Activated naive CD4-positive, alpha-beta T cell treated with anti-CD3 and anti-CD28 coated beads, Interleukin-2, amount 10 ng/mL, durations not matched to agents 7 days and 5 days (primary cell): ENCODE data around the gene ZNF823.
A peak's percentile ranks its signal among the peaks of the same experiment; 100 is the strongest.

Experiments
- CTCF ChIA-PET: fragments of 350-600 bp; sonication (Branson Sonifier 250); formaldehyde crosslinking; loops from one replicate; lab custom pipeline; 2021; ENCODE audit warnings: antibody characterized with exemption; lab: Charles Lee
- DNase-seq: peaks from one replicate; pipeline ENCODE4 v3.0.0-alpha.2; 2020
- H3K27ac Mint-ChIP-seq: one replicate; pipeline ENCODE4 v1.8.0; 2021; ENCODE audit warnings: mild to moderate bottlenecking, moderate library complexity, mixed read lengths
- H3K27me3 Mint-ChIP-seq: one replicate; pipeline ENCODE4 v1.8.0; 2021; ENCODE audit warnings: mild to moderate bottlenecking, mixed read lengths
- H3K36me3 Mint-ChIP-seq: one replicate; pipeline ENCODE4 v1.8.0; 2021; ENCODE audit warnings: mixed read lengths
- H3K4me1 Mint-ChIP-seq: one replicate; pipeline ENCODE4 v1.8.0; 2021; ENCODE audit warnings: mixed read lengths
- H3K4me3 Mint-ChIP-seq: one replicate; pipeline ENCODE4 v1.8.0; 2021; ENCODE audit warnings: mild to moderate bottlenecking, moderate library complexity, mixed read lengths
- H3K9me3 Mint-ChIP-seq: one replicate; pipeline ENCODE4 v1.8.0; 2021; ENCODE audit warnings: mixed read lengths

Gene ZNF823

DNA sequence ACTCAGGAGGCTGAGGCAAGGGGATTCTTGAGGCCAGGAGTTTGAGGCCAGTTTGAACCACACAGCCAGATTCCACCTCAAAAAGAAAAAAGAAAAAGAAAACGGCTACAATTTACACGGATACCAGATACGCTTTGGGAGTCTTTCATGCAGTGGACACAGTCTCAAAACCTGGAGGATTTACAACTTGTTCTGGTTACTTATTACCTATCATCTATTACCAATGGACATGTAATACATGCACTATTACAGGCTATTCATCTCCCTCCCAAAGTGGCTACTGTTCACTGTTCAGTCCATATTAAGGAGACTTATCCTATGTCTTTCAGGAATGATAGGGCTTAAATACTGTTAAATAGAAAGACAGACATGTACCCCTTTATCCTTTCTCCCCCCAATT, 33.3 kb downstream of the ZNF823 start:
- CTCF ChIA-PET, result no interaction called here
- Mint-ChIP-seq H3K9me3 (peaks cover 16% of the 10 kb centered on the region), H3K4me1 (no peaks in the 10 kb centered on the region), H3K27ac (no peak overlapping the region), H3K36me3 (no peaks in the 10 kb centered on the region), H3K27me3 (no peaks in the 10 kb centered on the region), H3K4me3 (no peak overlapping the region)
- no peak for DNase-seq

DNA sequence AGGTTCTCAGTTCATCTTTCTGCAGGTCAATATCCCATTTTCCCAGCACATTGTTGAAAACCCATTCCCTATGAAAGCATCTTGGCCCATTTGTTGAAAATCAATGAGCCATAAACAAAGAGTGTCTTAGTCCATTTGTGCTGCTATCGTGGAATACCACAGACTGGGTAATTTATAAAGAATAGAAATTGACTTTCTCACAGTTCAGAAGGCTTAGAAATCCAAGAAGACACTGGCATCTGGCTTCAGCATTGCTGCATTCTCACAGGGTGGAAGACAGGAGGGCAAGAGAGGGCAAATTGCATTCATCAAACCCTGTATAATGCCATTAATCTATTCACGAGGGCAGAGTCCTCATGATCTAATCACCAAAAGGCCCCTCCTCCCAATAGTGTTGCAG, 34.1 kb downstream of the ZNF823 start:
- Mint-ChIP-seq H3K27me3 (no peaks in the 10 kb centered on the region), H3K36me3 (no peaks in the 10 kb centered on the region)

DNA sequence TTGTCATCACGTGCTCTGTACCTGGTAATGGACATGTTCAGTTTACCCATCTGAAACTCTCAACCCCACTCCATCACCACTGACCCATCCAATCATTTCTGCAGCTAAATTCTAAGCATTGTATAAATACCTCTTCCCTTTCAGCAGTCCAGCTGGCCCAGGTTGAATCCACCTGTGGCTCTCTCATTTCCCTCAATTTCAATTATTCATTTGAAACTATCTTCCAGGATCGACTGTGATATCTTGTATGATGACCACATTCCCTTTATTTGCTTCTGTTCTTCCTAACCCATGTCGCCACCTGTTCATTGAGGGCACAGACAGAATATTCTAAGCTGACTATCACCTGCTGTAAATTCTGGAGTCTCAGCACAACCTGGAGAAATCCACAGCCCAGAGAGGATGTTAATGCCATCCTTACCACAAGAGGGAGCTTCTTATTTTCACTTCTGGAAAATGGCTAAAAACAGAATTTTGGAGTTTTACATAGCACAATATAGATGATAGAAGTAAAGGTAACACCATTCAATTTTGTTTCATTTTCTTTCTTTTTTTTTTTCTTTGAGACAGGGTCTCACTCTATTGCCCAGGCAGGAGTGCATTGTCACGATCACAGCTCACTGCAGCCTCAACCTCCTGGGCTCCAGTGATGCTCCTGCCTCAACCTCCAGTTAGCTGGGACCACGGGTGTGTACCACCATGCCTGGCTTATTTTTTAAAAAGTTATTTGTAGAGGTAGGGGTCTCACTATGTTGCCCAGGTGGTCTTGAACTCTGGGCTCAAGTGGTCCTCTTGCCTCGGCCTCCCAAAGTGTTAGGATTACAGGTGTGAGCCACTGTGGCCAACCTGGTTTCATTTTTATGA, 38.6 kb downstream of the ZNF823 start:
- CTCF ChIA-PET, result interaction anchor here (0.5 to 1.4 kb wide), 5 partner anchors 10 to 443 kb away, joined by 3 to 5 read pairs (median 3); partner anchors contain the start of gene ZNF491
- Mint-ChIP-seq H3K4me3 (no peak overlapping the region), H3K36me3 (peaks cover 2% of the 10 kb centered on the region), H3K9me3 (no peaks in the 10 kb centered on the region), H3K27me3 (peaks cover 20% of the 10 kb centered on the region), H3K27ac (no peak overlapping the region), H3K4me1 (no peaks in the 10 kb centered on the region)
- no peak for DNase-seq

More for the DNA sequence above, 34.1 kb downstream of the ZNF823 start:
- Mint-ChIP-seq H3K27ac (no peak overlapping the region), H3K4me3 (no peak overlapping the region), H3K9me3 (peaks cover 10% of the 10 kb centered on the region), H3K4me1 (no peaks in the 10 kb centered on the region)
- CTCF ChIA-PET, result no interaction called here
- no peak for DNase-seq

DNA sequence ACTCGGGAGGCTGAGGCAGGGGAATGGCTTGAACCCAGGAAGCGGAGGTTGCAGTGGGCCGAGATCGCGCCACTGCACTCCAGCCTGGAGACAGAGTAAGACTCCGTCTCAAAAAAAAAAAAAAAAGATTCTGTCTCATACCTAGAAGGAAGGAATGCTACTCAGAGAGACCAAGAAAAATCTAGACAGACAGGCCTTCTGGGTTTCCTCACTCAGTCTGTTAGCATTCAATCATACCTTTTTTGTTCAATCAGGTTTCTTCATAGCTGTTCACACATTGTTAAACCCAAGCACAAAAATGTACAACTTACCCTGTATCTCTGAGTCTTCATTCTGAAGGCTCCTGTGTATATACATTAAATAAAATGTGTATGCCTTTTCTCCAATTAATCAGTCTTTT, 40.5 kb downstream of the ZNF823 start:
- CTCF ChIA-PET, result no interaction called here
- DNase-seq, result no peak
- Mint-ChIP-seq H3K27ac (no peak overlapping the region), H3K27me3 (peaks cover 39% of the 10 kb centered on the region), H3K36me3 (peaks cover 2% of the 10 kb centered on the region), H3K4me3 (no peak overlapping the region), H3K9me3 (peaks cover 2% of the 10 kb centered on the region), H3K4me1 (peaks cover 8% of the 10 kb centered on the region)

DNA sequence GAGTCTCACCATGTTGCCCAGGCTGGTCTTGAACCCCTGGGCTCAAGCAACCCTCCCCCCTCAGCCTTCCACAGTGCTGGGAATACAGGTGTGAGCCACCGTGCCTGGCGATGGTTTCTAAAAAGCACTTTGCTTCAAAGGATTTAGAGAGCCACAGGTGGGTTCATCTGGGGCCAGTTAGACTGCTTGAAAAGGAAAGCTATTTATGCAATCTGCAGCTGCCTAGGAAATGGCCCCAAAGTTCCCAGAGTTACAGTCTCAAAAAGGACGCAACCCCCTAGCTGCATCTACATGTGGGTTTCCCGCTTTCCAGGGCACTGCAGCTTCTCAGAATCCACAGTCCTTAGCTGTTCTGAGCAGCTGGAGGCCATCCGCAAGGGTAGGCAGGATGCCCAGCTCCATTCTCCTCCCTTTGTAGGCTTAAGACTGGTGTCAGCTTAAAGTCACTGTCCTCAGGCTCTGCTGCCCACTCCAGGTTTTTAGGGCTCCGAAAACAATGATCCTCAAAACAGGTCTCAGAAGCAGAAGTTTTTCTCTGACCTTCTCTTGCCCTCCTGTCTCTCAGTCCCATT, 41.4 kb downstream of the ZNF823 start:
- no peak for DNase-seq
- Mint-ChIP-seq H3K4me3 (no peak overlapping the region), H3K4me1 (peaks cover 8% of the 10 kb centered on the region), H3K9me3 (peaks cover 4% of the 10 kb centered on the region), H3K27ac (no peak overlapping the region), H3K27me3 (peaks cover 44% of the 10 kb centered on the region), H3K36me3 (peaks cover 2% of the 10 kb centered on the region)
- CTCF ChIA-PET, result no interaction called here

DNA sequence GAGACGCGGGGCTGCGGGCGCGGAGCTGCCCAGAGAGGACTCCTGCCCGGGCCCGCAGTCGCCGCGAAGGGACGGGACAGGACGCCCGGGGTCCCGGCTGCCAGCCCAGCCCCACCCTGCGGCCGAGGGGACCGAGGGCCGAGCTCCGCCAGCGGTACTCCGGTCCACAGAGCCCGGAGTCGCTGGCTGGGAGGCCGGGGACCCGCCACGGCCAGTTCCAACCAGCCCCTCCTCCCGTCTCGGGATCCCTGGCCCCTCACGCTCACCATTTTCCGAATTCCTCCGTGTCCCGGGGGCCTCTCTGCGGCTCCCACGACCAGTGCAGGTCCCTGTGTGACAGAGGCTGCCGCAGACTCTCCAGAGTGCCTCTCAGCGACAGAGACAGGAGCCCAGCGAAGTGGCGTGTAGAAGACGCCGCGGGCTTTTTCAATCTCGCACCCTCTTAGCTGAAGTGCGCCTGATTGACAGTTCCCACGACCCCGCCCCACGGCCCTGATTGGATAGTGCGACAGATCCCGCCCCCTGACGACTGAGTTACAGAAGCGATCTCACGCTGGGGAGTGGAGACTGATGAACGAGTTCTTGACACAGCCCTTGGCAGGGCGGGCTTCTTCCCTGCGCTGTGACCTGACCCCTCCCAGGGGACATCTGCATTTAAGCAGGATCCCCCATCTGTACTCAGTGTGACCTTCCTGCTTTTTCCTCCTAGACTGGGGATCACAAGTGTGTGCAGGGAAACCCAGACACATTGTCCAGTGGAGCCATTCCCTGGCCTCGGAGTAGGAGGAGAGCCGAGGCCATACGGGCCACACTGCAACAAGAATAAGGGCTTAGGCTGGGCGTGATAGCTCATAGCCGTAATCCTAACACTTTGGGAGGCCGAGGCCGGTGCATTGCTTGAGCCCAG, 44.0 kb downstream of the ZNF823 start:
- Mint-ChIP-seq H3K36me3 (peaks cover 2% of the 10 kb centered on the region), H3K27me3 (peaks cover 44% of the 10 kb centered on the region), H3K27ac (no peak overlapping the region)

DNA sequence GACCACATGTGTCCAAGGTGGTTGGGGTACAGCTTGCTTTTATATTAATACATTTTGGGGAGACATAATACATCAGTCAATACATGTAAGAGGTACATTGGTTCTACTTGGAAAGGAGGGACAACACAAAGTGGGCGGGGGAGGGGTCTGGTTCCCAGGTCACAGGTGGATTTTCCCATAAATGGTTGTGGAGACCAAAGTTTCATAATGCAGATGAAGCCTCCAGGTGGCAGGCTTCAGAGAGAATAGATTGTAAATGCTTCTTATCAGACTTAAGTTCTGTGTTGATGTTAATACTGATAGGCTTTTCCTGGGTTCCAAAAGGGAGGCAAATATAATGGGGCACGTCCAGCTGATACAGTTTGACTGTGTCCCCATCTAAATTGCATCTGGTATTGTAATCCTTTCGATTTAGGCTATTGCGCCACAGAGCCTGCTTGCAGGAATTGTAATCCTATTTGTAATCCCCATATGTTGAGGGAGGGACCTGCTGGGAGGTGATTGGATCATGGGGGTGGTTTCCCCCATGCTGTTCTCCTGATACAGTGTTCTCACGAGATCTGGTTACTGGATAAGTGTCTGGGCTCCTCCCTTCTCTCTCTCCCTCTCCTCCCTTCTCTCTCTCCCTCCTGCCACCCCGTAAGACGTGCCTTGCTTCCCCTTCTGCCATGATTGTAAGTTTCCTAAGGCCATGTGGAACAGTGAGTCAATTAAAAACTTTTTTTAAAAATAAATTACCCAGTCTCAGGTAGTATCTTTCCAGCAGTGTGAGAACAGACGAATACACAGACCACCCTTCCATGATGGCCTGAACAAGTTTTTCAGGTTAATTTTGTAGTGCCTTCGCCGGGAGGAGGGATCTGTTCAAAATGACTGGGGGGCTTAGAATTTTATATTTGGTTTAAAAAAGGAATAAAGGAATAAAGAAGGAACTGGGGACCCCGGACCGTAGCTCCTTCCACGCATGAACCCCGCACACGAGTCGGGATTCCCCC, 44.9 kb downstream of the ZNF823 start:
- Mint-ChIP-seq H3K27ac (no peak overlapping the region), H3K9me3 (peaks cover 12% of the 10 kb centered on the region), H3K4me1 (peaks cover 8% of the 10 kb centered on the region), H3K27me3 (peaks cover 44% of the 10 kb centered on the region), H3K4me3 (peak overlapping the region; percentile 56), H3K36me3 (peaks cover 2% of the 10 kb centered on the region)
- CTCF ChIA-PET, result no interaction called here
- no peak for DNase-seq

More for the DNA sequence above, 44.0 kb downstream of the ZNF823 start:
- H3K4me3 Mint-ChIP-seq, result peak overlapping the region; percentile 82
- H3K4me1 Mint-ChIP-seq, result peaks cover 8% of the 10 kb centered on the region
- CTCF ChIA-PET, result interaction anchor here (0.8 kb wide), 1 partner anchor 103 kb away, joined by 3 read pairs; the partner anchor contains the start of gene ZNF491
- peaks cover 7% of the 10 kb centered on the region for H3K9me3 Mint-ChIP-seq
- peak; percentile 82 for DNase-seq

DNA sequence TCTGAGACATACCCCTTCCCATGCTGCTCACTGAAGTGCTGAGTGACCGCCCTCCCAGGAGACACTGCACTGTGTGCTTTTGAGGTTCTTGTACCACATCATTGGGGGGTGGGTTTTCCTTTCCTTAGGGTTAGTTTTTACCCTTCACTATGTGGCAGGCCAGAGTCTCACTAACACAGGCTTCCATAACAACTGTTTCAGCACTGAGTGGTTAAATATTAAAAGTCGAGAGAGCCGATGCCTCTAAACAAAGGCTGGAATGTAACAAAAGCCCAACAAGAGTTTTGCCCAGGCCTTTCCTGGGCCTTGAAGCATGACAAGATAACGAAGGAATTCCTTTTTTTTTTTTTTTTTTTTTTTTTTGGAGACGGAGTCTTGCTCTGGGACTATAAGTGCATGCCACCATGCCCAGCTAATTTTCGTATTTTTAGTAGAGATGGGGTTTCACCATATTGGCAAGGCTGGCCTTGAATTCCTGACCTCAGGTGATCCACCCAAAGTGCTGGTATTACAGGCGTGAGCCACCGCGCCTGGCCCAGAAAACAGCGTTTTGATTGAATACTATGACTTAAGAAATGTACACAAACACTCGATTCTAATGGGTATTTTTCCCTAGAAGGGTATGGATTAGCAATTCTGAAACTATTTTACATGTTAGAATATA, 46.5 kb downstream of the ZNF823 start:
- Mint-ChIP-seq H3K27ac (no peak overlapping the region), H3K36me3 (peaks cover 2% of the 10 kb centered on the region), H3K9me3 (peaks cover 22% of the 10 kb centered on the region), H3K27me3 (peaks cover 37% of the 10 kb centered on the region), H3K4me3 (no peak overlapping the region), H3K4me1 (peaks cover 8% of the 10 kb centered on the region)
- CTCF ChIA-PET, result no interaction called here
- no peak for DNase-seq

DNA sequence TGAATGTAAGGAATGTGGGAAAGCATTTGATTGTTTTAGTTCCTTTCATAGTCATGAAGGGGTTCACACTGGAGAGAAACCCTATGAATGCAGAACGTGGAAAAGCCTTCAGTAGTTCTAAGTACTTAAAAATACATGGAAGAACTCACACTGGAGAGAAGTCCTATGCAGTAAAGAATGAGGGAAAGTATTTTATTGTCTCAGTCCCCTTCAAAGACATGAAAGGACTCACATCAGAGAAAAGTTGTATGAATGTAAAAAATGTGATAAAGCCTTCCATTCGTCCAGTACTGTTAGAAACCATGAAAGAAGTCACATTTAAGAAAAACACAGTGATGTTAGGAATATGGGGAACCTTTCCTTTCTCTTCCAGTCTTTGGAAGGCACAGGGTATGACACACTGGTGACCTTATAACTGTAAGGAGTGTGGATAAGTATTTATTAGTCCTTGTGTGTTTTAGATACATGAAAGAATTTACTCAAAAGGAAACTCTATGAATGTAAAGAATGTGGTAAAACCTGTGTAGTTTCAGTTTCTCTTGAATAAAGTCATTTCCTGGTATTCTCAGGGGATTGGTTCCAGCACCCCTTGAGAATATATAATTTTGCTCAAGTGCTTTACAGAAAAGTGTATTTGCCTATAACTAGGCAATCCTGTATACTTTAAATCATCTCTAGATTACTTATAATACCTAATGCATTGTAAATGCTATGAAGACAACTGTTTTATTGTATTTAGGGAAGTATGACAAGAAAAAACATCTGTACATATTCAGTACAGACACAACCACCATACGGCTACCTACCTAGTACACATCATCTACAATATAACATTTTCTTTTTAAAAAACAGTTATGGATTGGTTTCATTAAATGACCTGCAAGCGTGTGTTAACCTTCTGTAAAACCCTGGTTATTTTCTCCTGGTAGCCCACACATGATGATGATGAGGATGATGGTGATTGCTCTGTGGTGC, 52.8 kb downstream of the ZNF823 start:
- Mint-ChIP-seq H3K4me1 (peaks cover 10% of the 10 kb centered on the region), H3K4me3 (no peak overlapping the region), H3K27me3 (no peaks in the 10 kb centered on the region), H3K36me3 (peaks cover 4% of the 10 kb centered on the region), H3K27ac (peak overlapping the region; percentile 73), H3K9me3 (peaks cover 53% of the 10 kb centered on the region)
- no peak for DNase-seq
- CTCF ChIA-PET, result no interaction called here

DNA sequence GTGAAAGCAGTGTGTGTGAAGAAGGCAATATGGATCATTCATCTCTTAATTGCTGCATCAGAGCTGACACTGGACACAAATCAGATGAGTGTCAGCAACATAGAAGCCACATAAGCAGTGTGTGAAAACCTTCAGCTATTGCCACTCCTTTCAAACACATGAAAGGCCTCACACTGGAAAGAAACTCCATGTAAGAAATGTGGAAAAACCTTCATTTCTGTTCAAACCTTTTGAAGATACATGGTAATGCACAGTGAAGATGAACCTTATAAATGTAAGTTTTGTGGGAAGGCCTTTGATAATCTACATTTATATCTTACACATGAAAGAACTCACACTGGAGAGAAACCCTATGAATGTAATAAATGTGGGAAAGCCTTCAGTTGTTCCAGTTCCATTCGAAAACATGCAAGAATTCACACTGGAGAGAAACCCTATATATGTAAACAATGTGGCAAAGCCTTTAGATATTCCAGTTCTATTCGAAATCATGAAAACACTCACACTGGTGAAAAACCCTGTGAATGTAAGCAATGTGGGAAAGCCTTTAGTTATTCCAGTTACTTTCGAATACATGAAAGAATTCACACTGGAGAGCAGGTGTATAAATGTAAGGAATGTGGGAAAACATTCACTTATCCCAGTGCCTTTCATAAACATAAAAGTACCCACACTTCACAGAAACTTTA, 53.6 kb downstream of the ZNF823 start:
- CTCF ChIA-PET, result no interaction called here
- Mint-ChIP-seq H3K9me3 (peaks cover 60% of the 10 kb centered on the region), H3K36me3 (peaks cover 4% of the 10 kb centered on the region), H3K27ac (no peak overlapping the region), H3K27me3 (no peaks in the 10 kb centered on the region), H3K4me1 (peaks cover 10% of the 10 kb centered on the region), H3K4me3 (no peak overlapping the region)
- no peak for DNase-seq

DNA sequence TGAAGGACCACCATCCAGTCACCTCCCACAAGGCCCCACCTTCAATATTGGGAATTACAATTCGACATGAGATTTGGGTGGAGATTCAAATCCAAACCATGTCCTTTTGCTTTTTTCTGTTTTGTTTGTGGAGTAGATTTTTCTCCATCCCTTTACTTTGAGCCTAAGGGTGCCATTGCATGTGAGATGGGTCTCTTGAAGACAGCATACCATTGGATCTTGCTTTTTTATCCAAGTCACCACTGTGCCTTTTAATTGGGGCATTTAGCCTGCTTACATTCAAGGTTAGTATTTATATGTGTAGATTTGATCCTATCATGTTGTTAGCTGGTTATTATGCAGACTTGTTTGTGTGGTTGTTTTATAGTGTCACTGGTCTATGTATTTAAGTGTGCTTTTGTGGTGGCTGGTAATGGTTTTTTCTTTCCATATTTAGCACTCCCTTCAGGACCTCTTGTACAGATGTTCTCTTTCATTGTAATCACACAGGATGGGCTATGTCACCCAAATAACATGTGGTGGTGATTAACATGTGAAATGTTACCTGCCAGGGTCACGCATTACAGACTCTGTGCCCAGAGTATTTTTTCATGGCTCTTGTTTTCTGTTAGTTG, 58.0 kb downstream of the ZNF823 start:
- H3K9me3 Mint-ChIP-seq, result peaks cover 53% of the 10 kb centered on the region
- CTCF ChIA-PET, result no interaction called here
- H3K27ac Mint-ChIP-seq, result no peak overlapping the region
- DNase-seq, result no peak
- H3K4me3 Mint-ChIP-seq, result no peak overlapping the region
- peaks cover 2% of the 10 kb centered on the region for H3K36me3 Mint-ChIP-seq
- H3K4me1 Mint-ChIP-seq, result peaks cover 3% of the 10 kb centered on the region
- H3K27me3 Mint-ChIP-seq, result peaks cover 3% of the 10 kb centered on the region
